Aorta (tissue), 5 donors: ENCODE data around the gene DLX6. TPM values are rescaled to one million over a fixed set of nuclear protein-coding genes. Genes with fewer than 3 reads are reported as not detected.

Experiments
- ATAC-seq: fragments of 200-7000 bp; cut with Tn5 transposase; one replicate; pipeline ENCODE4 v1.9.1; 2022; ENCODE audit warnings: moderate library complexity; ENCODE audit not compliant: low FRiP score
- DNase-seq, 2 donors: peaks; one replicate each; pipeline ENCODE4 v3.0.0-alpha.2; 2020
- H3K27ac ChIP-seq, 2 donors: one replicate each; pipeline ENCODE4 v1.5.1; 2013; ENCODE audit warnings: low read length in 2 of 2, mild to moderate bottlenecking in 2 of 2, moderate library complexity in 2 of 2, control low read depth in 1 of 2, inconsistent platforms in 1 of 2, low read depth in 1 of 2
- H3K27me3 ChIP-seq, 2 donors: one replicate each; pipeline ENCODE4 v1.6.1; 2013; ENCODE audit warnings: control low read depth in 1 of 2, low read length in 1 of 2, mild to moderate bottlenecking in 1 of 2, moderate library complexity in 1 of 2; ENCODE audit not compliant: insufficient read depth in 2 of 2, control insufficient read depth in 1 of 2
- H3K36me3 ChIP-seq, 2 donors: one replicate each; pipeline ENCODE4 v1.6.1; 2013; ENCODE audit warnings: control low read depth in 1 of 2, low read length in 1 of 2, mild to moderate bottlenecking in 1 of 2; ENCODE audit not compliant: insufficient read depth in 2 of 2, control insufficient read depth in 1 of 2
- H3K4me1 ChIP-seq, 2 donors: one replicate each; pipeline ENCODE4 v1.6.1; 2013; ENCODE audit warnings: low read length in 2 of 2, control low read depth in 1 of 2, mild to moderate bottlenecking in 1 of 2, moderate library complexity in 1 of 2; ENCODE audit not compliant: insufficient read depth in 2 of 2, control insufficient read depth in 1 of 2
- H3K4me3 ChIP-seq, 2 donors: one replicate each; pipeline ENCODE4 v1.5.1; 2013; ENCODE audit warnings: low read length in 2 of 2, control low read depth in 1 of 2, mild to moderate bottlenecking in 1 of 2
- H3K9me3 ChIP-seq: one replicate; pipeline ENCODE4 v1.6.1; 2013; ENCODE audit warnings: mild to moderate bottlenecking, low read length; ENCODE audit not compliant: control insufficient read depth
- WGBS, 2 donors: extraction: QIAGEN DNeasy Blood & Tissue Kit; methylation state at CpG; one replicate each; pipeline ENCODE4 v1.1.7; 2013; 5-methylcytosine and 5-hydroxymethylcytosine counted together
- intact Hi-C, 2 donors: fragments of 100-400 bp; cut with DNase I; formaldehyde crosslinking; loops; one replicate each; pipeline versions ENCODE4 v1.14.2 to v1.15.0; 2022
- polyA plus RNA-seq, 2 donors: library from polyadenylated mRNA; stranded (reverse); fragments of 200-250 nt; gene quantifications; one replicate each; pipeline ENCODE4 v1.2.3, GENCODE V29; 2013
- total RNA-seq, 2 donors: library from RNA; stranded (reverse); fragmentation: NEBNext Ultra II Directional; extraction: Animal tissue kit (Norgen Biotek cat#: 25700); gene quantifications; one replicate each; pipeline ENCODE4 v1.2.1, GENCODE V29; 2021
- donor health status: healthy with polysubstance abuse.
- donor health status: Bipolar disorder and iron deficiency.
- donor health status: DM: no; HTN: no; CAD: no.
- donor health status: DM: no; HTN: no; CAD: no.
- donor health status: DM: yes; HTN: yes; CAD: no.

The DLX6 gene
- total and polyA plus RNA-seq, 4 donors = 0.13 to 0.27 (median 0.19) TPM; not detected in 1

GRCh38 chr7:97006816-97007582 is 1.6 kb downstream of the DLX6 start:
- Histone ChIP-seq H3K36me3 (no peaks in the 10 kb centered on the region), H3K27ac (no peak overlapping the region), H3K4me3 (no peak overlapping the region), H3K9me3 (peaks cover 4% of the 10 kb centered on the region), H3K27me3 (peaks cover 0 to 2% of the 10 kb centered on the region in 2 donors), H3K4me1 (no peaks in the 10 kb centered on the region)
- intact Hi-C loops = no loop called here
- ATAC-seq (no peak), DNase-seq (no peak)
- WGBS, 2 donors = 16 to 33% methylated on average over 39 of the region's 39 CpGs

DNA sequence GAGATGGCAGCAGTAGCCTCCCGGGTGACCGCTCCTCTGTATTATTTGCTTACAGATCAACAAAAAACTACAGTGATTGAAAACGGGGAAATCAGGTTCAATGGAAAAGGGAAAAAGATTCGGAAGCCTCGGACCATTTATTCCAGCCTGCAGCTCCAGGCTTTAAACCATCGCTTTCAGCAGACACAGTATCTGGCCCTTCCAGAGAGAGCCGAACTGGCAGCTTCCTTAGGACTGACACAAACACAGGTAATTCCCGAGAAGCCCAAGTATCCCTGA is 2.2 kb downstream of the DLX6 start:
- ATAC-seq = no peak
- Histone ChIP-seq H3K4me3 (no peak overlapping the region), H3K27me3 (peaks cover 0 to 2% of the 10 kb centered on the region in 2 donors), H3K4me1 (no peaks in the 10 kb centered on the region), H3K9me3 (peaks cover 2% of the 10 kb centered on the region), H3K36me3 (no peaks in the 10 kb centered on the region), H3K27ac (no peak overlapping the region)
- DNase-seq = no peak
- 66 to 84% methylated on average over 8 of the region's 8 CpGs for WGBS, 2 donors
- intact Hi-C loops = no loop called here

DNA sequence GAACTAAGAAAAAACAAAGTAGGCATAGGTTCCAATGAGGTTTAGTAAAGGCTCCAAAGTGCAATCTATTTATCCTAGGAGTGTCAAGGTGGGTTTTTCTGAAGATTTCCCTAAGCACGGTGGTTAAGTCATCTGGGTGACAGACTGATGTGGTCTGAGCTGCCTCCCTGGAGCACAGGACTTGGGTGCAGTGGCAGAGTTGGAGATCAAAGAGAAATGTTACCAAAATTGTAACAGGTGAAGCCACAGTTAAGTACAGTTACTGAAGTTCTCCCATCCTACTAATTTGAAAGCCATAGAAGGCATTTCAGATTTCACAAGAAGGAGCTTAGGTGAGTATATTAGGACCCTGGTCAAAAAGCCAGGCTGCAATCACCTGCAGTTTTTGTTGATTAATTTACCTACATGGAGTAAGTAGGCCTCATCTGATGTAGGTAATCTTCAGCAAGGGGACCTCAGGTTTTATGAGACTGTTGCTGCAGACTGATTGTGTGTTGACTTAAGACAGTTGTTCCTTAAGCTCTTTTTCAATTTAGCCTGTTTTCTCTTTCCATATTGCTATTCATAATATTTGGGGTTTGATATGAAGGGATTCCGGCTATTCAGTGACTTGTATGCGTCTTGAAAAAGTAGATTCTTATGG is 3.0 kb downstream of the DLX6 start:
- Histone ChIP-seq H3K27me3 (no peaks in the 10 kb centered on the region), H3K9me3 (peaks cover 2% of the 10 kb centered on the region), H3K4me3 (no peak overlapping the region), H3K27ac (no peak overlapping the region), H3K4me1 (no peaks in the 10 kb centered on the region), H3K36me3 (no peaks in the 10 kb centered on the region)
- no peak for DNase-seq
- no peak for ATAC-seq
- 97 to 98% methylated on average over 3 of the region's 3 CpGs for WGBS, 2 donors
- intact Hi-C loops = no loop called here

DNA sequence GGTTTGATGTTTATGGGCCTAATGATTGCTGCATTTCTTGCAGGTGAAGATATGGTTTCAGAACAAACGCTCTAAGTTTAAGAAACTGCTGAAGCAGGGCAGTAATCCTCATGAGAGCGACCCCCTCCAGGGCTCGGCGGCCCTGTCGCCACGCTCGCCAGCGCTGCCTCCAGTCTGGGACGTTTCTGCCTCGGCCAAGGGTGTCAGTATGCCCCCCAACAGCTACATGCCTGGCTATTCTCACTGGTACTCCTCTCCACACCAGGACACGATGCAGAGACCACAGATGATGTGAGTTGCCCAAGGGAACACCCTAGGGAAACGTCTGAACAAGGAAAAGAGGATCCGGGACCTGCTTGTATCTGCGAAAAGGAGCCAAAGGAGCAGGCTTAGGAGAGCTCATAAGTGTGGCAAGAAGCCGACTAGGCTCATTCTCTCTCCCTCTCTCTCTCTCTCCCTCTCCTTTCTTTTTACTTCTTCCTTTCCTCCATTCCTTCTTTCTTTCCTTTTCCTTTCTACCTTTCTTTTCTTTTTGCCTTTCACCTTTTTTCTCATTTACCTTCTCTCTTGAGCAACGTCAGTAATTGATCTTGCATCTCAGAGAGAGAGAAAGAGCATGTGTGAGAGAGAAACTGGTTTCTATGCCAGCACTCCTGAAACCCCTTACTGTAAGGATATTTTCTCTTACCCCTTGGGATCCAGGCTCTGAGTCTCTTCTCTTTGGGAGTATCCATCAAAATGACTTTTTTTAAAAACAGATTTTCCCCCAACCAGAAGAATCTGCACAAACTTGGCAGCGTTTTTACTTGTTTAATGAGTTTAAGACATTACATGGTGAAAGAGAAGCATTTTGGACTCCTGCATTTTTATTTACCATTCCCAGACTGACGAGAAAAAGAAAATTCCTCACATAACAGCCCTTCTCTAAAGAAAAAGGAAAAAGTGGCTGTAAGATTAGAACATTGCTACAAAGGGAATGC is 4.7 kb downstream of the DLX6 start:
- Histone ChIP-seq H3K4me3 (no peak overlapping the region), H3K4me1 (no peaks in the 10 kb centered on the region), H3K27me3 (no peaks in the 10 kb centered on the region), H3K27ac (no peak overlapping the region), H3K9me3 (peaks cover 2% of the 10 kb centered on the region), H3K36me3 (no peaks in the 10 kb centered on the region)
- WGBS, 2 donors = 15 to 30% methylated on average over 18 of the region's 18 CpGs
- ATAC-seq = no peak
- intact Hi-C loops = no loop called here
- DNase-seq = no peak

GRCh38 chr7:97011104-97011503 is 5.8 kb downstream of the DLX6 start:
- DNase-seq = no peak
- Histone ChIP-seq H3K9me3 (peaks cover 2% of the 10 kb centered on the region), H3K27ac (no peak overlapping the region), H3K27me3 (no peaks in the 10 kb centered on the region), H3K4me3 (no peak overlapping the region), H3K4me1 (no peaks in the 10 kb centered on the region), H3K36me3 (no peaks in the 10 kb centered on the region)
- 11 to 26% methylated on average over 1 of the region's 1 CpG for WGBS, 2 donors
- no peak for ATAC-seq
- intact Hi-C loops = no loop called here

DNA sequence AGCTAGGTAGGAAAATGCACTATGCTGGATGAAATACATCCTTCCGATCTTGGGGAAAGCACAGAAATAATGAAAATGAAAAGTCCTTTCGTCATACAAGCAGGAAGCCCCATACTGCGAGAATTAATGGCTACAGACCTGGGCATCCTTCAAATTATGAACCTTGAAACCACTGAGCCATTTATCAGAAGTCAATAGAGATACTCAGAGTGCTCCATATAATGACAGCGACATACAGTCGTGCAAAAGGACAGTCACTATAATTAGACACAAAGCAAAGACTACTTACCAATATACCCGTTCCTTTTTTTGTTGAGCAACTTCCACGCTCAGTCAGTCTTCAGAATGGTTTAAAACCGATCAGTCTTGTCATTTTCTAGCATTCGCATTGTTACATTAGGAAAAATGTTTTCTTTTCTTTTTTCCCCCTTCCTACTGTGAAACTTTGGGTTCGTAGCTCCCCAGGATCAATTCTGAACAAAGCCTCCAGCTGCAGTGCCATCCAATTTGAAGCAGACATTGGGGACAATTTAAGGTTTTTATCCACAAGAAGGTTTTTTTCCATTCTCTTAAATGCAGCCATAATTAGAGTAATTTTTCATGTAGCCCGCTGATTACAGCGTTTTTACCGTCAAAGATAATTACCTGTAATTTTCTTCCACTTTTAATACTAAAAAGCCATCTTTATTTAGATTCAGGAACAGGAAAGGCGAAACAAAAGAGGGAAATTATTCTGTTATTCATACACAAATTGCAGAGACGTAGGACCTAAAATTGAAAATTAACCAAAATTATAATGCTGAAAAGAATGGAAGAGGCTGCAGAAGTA is 6.4 kb downstream of the DLX6 start:
- DNase-seq (no peak), ATAC-seq (no peak)
- WGBS, 2 donors = 13 to 26% methylated on average over 15 of the region's 15 CpGs
- no peaks in the 10 kb centered on the region for H3K4me1 ChIP-seq
- H3K4me3 ChIP-seq = no peak overlapping the region
- peaks cover 2% of the 10 kb centered on the region for H3K9me3 ChIP-seq
- H3K36me3 ChIP-seq = no peaks in the 10 kb centered on the region
- no peak overlapping the region for H3K27ac ChIP-seq
- intact Hi-C loops = no loop called here
- no peaks in the 10 kb centered on the region for H3K27me3 ChIP-seq

GRCh38 chr7:97012365-97013133 is 7.2 kb downstream of the DLX6 start:
- H3K4me3 ChIP-seq = no peak overlapping the region
- no peak for ATAC-seq
- H3K36me3 ChIP-seq = no peaks in the 10 kb centered on the region
- no peak overlapping the region for H3K27ac ChIP-seq
- DNase-seq = no peak
- intact Hi-C loops = no loop called here
- H3K9me3 ChIP-seq = peaks cover 2% of the 10 kb centered on the region
- H3K27me3 ChIP-seq = no peaks in the 10 kb centered on the region
- H3K4me1 ChIP-seq = no peaks in the 10 kb centered on the region
- 7 to 12% methylated on average over 21 of the region's 21 CpGs for WGBS, 2 donors
